Medulla oblongata (tissue), 1 donor: ENCODE measurements around the gene DUOXA2.
"Not testable (repeated sequence)": the region's sequence is repeated elsewhere in the genome, so short reads cannot be mapped to it uniquely, and the experiment has no call there.

Experiments used
- DNase-seq: peaks from one replicate; pipeline ENCODE4 v3.0.0-alpha.2; 2015; ENCODE audit errors: extremely low spot score

The DUOXA2 gene

GRCh38 chr15:45134682-45135604 is 20.8 kb downstream of the DUOXA2 start:
- no peak for DNase-seq

GRCh38 chr15:45135705-45136377 is 21.7 kb downstream of the DUOXA2 start:
- DNase-seq = not testable (repeated sequence)

GRCh38 chr15:45136378-45136764 is 22.2 kb downstream of the DUOXA2 start:
- DNase-seq = no peak

- DNase-seq = no peak
Measured at GRCh38 chr15:45137703-45138102, 23.6 kb downstream of the DUOXA2 start.

- no peak for DNase-seq
Measured at GRCh38 chr15:45138814-45139765, 25.0 kb downstream of the DUOXA2 start.

GRCh38 chr15:45139770-45140169 is 25.6 kb downstream of the DUOXA2 start:
- no peak for DNase-seq

GRCh38 chr15:45140557-45141250 is 26.6 kb downstream of the DUOXA2 start:
- no peak for DNase-seq

GRCh38 chr15:45141386-45141785 is 27.3 kb downstream of the DUOXA2 start:
- no peak for DNase-seq

- no peak for DNase-seq
Measured at GRCh38 chr15:45143056-45143455, 28.9 kb downstream of the DUOXA2 start.

- no peak for DNase-seq
Measured at GRCh38 chr15:45143946-45144345, 29.8 kb downstream of the DUOXA2 start.

GRCh38 chr15:45144775-45145174 is 30.6 kb downstream of the DUOXA2 start:
- DNase-seq = no peak

GRCh38 chr15:45146405-45146804 is 32.3 kb downstream of the DUOXA2 start:
- DNase-seq = no peak

GRCh38 chr15:45147606-45148005 is 33.5 kb downstream of the DUOXA2 start:
- DNase-seq = no peak

GRCh38 chr15:45148076-45149059 is 34.2 kb downstream of the DUOXA2 start:
- no peak for DNase-seq

GRCh38 chr15:45149060-45149459 is 34.9 kb downstream of the DUOXA2 start:
- DNase-seq = no peak

GRCh38 chr15:45150481-45150880 is 36.4 kb downstream of the DUOXA2 start:
- DNase-seq = no peak

- no peak for DNase-seq
Measured at GRCh38 chr15:45150997-45151396, 36.9 kb downstream of the DUOXA2 start.

GRCh38 chr15:45151998-45152828 is 38.1 kb downstream of the DUOXA2 start:
- DNase-seq = no peak

GRCh38 chr15:45155739-45156138 is 41.6 kb downstream of the DUOXA2 start:
- no peak for DNase-seq
